Measurements from ENCODE around the gene A3GALT2. TPM values are rescaled to one million over a fixed set of nuclear protein-coding genes. Genes with fewer than 3 reads are reported as not detected.

A3GALT2 gene
- total RNA-seq, 1 experiment from 2014 or later: not detected

DNA sequence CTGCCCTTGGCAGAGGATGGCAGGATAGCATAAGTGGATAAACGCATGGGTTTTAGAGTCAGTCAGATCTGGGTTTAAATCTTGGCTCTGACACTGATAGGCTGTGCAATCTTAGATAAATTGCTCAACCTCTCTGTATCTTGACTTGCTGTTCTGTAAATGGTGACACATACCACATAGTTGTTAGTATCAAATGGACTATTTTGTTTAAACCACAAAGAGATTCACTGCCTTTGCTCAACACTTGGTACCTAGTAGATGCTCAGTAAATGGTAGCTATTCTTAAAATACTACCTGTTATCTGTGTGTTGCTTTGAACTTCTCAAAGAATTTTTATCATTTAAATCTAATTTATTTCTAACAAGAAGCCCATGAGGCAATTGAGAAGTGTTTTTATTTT is 39.5 kb upstream of the A3GALT2 start:
- Mint-ChIP-seq H3K9me3 (ENCODE audit: unreplicated experiment) (no peaks in the 10 kb centered on the region), H3K4me3 (ENCODE audit: unreplicated experiment) (no peak overlapping the region), H3K27ac (ENCODE audit: unreplicated experiment) (no peak overlapping the region), H3K27me3 (ENCODE audit: insufficient read depth, unreplicated experiment) (no peaks in the 10 kb centered on the region), H3K36me3 (ENCODE audit: insufficient read depth, unreplicated experiment) (peaks cover 6% of the 10 kb centered on the region), H3K4me1 (ENCODE audit: low read depth, unreplicated experiment) (peaks cover 8% of the 10 kb centered on the region)
- ChIA-PET CTCF (interaction anchor here (2.0 kb wide), 1 partner anchor 65 kb away, joined by 5 read pairs; no protein-coding TSS in a partner anchor), POLR2A (no interaction called here)
- Histone ChIP-seq H3K27me3 (replicated peaks; ENCODE audit: control insufficient read depth, insufficient read depth, low read length) (no peaks in the 10 kb centered on the region), H3K4me3 (ENCODE audit: low read depth, low read length) (no peak overlapping the region), H3K9me3 (no peaks in the 10 kb centered on the region), H3K36me3 (ENCODE audit: control insufficient read depth, insufficient read depth, low read length) (no peaks in the 10 kb centered on the region), H3K4me1 (peaks cover 12% of the 10 kb centered on the region)
- no TSS peak for BruUV-seq (replicated peaks)
- intact Hi-C loops (cut with micrococcal nuclease; ENCODE audit: unreplicated experiment): loop anchor here (10.0 kb wide), 1 partner anchor 236 kb away; no protein-coding TSS in a partner anchor
- DNase-seq: no peak
- TF ChIP-seq, protein P1, sequence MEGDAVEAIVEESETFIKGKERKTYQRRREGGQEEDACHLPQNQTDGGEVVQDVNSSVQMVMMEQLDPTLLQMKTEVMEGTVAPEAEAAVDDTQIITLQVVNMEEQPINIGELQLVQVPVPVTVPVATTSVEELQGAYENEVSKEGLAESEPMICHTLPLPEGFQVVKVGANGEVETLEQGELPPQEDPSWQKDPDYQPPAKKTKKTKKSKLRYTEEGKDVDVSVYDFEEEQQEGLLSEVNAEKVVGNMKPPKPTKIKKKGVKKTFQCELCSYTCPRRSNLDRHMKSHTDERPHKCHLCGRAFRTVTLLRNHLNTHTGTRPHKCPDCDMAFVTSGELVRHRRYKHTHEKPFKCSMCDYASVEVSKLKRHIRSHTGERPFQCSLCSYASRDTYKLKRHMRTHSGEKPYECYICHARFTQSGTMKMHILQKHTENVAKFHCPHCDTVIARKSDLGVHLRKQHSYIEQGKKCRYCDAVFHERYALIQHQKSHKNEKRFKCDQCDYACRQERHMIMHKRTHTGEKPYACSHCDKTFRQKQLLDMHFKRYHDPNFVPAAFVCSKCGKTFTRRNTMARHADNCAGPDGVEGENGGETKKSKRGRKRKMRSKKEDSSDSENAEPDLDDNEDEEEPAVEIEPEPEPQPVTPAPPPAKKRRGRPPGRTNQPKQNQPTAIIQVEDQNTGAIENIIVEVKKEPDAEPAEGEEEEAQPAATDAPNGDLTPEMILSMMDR (IDR thresholded peaks at IDR 0.05; ENCODE audit: insufficient read depth in 1 of 2, low read depth in 1 of 2, low read length in 1 of 2, severe bottlenecking in 1 of 2, unreplicated experiment in 1 of 2): no peak

DNA sequence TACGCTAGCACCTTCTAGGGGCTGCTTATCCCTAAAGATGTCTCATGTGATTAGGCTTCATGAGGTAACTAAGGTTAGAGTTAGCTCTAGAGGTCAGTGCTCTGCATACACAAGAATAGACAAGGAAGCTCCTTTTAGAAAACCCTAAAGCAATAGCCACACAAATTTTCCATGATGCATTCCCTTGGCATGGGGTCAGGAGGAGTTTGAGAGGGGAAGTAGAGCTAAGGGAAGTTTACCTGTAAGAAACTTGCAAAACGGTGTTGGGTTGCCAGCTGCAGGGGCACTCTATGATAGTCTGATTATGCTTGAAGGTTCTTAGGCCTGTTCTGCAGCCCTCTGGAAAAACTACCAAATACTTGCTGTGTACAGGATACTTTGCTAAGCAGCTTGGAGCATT is 39.0 kb upstream of the A3GALT2 start:
- no peaks in the 10 kb centered on the region for H3K27me3 ChIP-seq (replicated peaks; ENCODE audit: control insufficient read depth, insufficient read depth, low read length)
- intact Hi-C loops (cut with micrococcal nuclease; ENCODE audit: unreplicated experiment): loop anchor here (10.0 kb wide), 1 partner anchor 235 kb away; no protein-coding TSS in a partner anchor
- peaks cover 6% of the 10 kb centered on the region for H3K36me3 Mint-ChIP-seq (ENCODE audit: insufficient read depth, unreplicated experiment)
- CTCF ChIA-PET: interaction anchor here (2.0 kb wide), 1 partner anchor 64 kb away, joined by 5 read pairs; no protein-coding TSS in a partner anchor
- TF ChIP-seq, protein P1 (IDR thresholded peaks at IDR 0.05; ENCODE audit: insufficient read depth in 1 of 2, low read depth in 1 of 2, low read length in 1 of 2, severe bottlenecking in 1 of 2, unreplicated experiment in 1 of 2): no peak
- H3K36me3 ChIP-seq (ENCODE audit: control insufficient read depth, insufficient read depth, low read length): no peaks in the 10 kb centered on the region
- no peaks in the 10 kb centered on the region for H3K27me3 Mint-ChIP-seq (ENCODE audit: insufficient read depth, unreplicated experiment)
- BruUV-seq (replicated peaks): no TSS peak
- H3K27ac Mint-ChIP-seq (ENCODE audit: unreplicated experiment): no peak overlapping the region
- H3K4me3 Mint-ChIP-seq (ENCODE audit: unreplicated experiment): no peak overlapping the region
- peaks cover 8% of the 10 kb centered on the region for H3K4me1 ChIP-seq
- peaks cover 8% of the 10 kb centered on the region for H3K4me1 Mint-ChIP-seq (ENCODE audit: low read depth, unreplicated experiment)
- no peak for DNase-seq
- no peak overlapping the region for H3K4me3 ChIP-seq (ENCODE audit: low read depth, low read length)
- POLR2A ChIA-PET: no interaction called here
- no peaks in the 10 kb centered on the region for H3K9me3 ChIP-seq
- no peaks in the 10 kb centered on the region for H3K9me3 Mint-ChIP-seq (ENCODE audit: unreplicated experiment)

DNA sequence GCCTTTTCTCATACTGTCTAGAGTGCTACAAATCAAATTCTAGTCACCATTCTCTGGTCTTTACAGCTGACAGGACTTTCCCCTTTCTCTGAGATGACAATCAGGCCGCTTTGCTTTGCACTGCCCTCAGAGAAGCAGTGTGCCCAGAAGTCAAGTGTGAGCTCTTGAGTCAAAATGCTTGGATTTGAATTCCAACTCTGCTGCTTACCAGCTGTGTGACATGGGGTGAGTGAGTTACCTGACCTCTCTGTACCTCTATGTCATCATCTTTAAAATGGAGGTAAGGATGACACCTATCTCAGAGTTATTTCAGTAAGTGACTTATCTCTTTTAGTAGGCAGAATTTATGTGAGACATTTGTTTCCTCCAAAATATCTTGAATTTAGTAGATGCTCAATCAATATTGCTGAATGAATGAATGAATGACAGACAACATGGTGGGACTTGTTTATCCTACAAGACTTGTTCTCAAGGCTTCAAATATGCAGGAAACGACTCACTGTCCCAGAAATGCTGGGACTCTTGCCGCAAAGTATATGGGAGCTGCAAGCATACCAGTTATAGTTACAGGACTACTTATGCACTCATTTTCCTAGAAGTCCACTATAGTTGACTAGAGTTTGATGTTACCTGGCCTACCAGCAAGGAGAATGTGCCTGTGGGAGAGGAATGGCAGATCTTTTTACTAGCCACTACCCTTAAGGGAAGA is 38.1 kb upstream of the A3GALT2 start:
- H3K4me1 Mint-ChIP-seq (ENCODE audit: low read depth, unreplicated experiment): peaks cover under 1% of the 10 kb centered on the region
- ChIA-PET CTCF (interaction anchor here (2.0 kb wide), 1 partner anchor 63 kb away, joined by 5 read pairs; no protein-coding TSS in a partner anchor), POLR2A (no interaction called here)
- H3K36me3 Mint-ChIP-seq (ENCODE audit: insufficient read depth, unreplicated experiment): no peaks in the 10 kb centered on the region
- H3K9me3 Mint-ChIP-seq (ENCODE audit: unreplicated experiment): no peaks in the 10 kb centered on the region
- H3K4me3 ChIP-seq (ENCODE audit: low read depth, low read length): no peak overlapping the region
- no peaks in the 10 kb centered on the region for H3K36me3 ChIP-seq (ENCODE audit: control insufficient read depth, insufficient read depth, low read length)
- no peaks in the 10 kb centered on the region for H3K27me3 ChIP-seq (replicated peaks; ENCODE audit: control insufficient read depth, insufficient read depth, low read length)
- TF ChIP-seq, protein P1 (IDR thresholded peaks at IDR 0.05; ENCODE audit: insufficient read depth in 1 of 2, low read depth in 1 of 2, low read length in 1 of 2, severe bottlenecking in 1 of 2, unreplicated experiment in 1 of 2): no peak
- H3K4me1 ChIP-seq: no peaks in the 10 kb centered on the region; the same call in 1 of the 2 replicates
- H3K27ac Mint-ChIP-seq (ENCODE audit: unreplicated experiment): no peak overlapping the region
- BruUV-seq (replicated peaks): no TSS peak
- DNase-seq: no peak
- intact Hi-C loops (cut with micrococcal nuclease; ENCODE audit: unreplicated experiment): no loop called here
- no peaks in the 10 kb centered on the region for H3K27me3 Mint-ChIP-seq (ENCODE audit: insufficient read depth, unreplicated experiment)
- no peak overlapping the region for H3K4me3 Mint-ChIP-seq (ENCODE audit: unreplicated experiment)
- H3K9me3 ChIP-seq: no peaks in the 10 kb centered on the region

All from Caco-2 (cell line).